Occipital lobe (tissue), 2 donors: ENCODE results near the gene ERICH3. TPM values are rescaled to one million over a fixed set of nuclear protein-coding genes. Genes with fewer than 3 reads are reported as not detected.

ENCODE experiments used
- DNase-seq: peaks from one replicate; lab custom pipeline; 2025; lab: John Stamatoyannopoulos, UW
- total RNA-seq: library from RNA; depleted of rRNA; stranded (reverse); fragments of >200 nt; gene quantifications from one replicate; pipeline ENCODE4 v1.2.3, GENCODE V29; 2014

The ERICH3 gene, protein sequence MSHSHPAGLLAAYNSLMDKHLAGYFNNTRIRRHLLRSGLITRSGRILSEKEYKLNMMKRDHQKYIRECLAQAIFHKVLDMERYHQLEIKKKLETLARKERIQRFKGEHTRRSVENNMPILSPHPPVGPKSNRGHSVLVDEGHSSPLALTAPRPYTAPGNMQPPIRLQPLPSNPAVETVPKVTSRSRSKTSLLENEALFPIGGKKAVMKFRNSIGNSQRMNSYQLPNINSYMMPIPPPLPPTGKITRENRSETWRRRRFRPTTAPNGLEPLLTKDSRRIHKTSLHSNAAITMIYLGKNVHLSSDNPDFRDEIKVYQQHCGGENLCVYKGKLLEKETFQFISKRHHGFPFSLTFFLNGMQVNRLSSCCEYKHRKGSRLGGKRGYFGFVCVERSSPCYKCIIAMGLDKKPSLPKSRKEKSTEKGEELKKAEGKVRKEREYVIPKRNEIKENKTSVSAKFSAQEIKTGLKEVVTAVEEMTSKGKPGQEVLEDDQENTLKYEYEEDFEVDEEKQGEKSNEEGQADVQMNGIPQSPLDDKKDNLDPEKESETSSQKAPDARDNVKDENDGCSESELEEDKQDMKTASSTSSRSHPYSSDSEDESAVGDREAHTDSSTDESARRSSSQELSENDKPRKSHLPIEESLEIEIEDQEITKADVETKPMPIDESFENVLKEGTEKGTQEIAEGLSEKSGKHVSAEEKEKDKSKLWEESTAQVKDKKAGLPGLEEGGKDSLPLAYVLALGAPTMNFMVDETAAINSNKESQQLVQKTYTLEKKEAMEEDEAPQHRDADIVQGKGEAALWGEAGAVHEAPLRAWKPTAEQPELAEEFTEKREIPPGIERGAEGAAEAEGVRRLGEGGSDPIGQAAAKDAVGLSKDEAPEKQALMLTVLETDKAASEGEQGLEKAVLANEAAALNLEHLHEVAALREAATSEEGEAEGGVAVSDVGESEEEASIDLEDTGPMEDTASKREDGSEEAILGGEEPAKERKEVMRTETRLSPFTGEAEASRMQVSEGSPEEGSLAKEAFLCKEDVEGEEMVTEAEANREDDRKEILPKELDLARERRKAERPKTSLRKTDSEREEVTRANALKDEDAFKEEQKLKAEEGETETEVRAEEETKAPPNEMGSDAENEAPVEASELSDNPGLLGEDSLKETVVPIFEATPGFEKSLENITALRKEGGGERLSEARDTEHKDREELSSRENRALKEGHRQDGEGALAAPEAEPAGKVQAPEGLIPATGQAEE (N-terminal part only)
- total RNA-seq, result 16.7 TPM

DNA sequence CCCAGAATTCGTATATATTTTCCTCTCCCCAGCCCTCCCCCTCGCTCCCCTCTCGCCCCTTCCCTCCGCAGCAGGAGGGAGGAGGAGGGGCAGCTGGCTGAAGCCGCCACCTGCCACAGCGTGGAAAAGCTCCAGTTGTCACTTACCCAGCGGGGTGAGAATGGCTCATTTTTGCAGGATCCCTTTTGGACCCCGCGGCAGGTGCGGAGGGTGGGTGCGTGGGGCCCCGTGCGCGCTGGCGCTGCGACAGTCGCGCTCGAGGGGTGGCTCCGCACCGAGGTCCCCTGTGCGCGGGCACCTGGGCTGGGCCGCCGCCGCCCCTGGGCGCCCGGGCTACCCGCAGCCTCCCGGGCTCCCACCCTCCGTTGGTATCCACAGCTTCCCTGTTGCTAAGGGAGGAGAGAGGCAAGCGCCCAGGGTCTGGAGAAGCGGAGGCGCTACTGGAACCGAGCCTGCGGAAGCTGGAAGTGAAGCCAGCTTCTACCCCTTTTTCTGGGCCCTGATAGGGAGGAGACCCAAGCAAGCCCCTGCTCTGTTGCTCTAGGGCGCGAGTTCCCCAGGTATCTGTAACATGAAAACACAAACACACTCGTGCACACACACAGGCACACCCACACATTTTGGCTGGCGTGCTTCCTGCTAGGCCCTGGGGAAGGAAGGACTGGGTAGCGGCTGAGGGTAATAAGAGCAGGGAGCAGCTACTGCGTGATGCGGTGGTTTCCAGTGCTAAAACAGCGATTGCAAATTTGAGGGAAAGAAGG, at the start of gene ERICH3:
TSS of gene ERICH3 (minus strand) at position 442 of the 761 bp plus-strand sequence. CDS start at position 169, 273 bp downstream.
- DNase-seq, result peak; percentile 72

GRCh38 chr1:74717626-74718025, 44.0 kb upstream of the ERICH3 start:
- DNase-seq, result no peak

DNA sequence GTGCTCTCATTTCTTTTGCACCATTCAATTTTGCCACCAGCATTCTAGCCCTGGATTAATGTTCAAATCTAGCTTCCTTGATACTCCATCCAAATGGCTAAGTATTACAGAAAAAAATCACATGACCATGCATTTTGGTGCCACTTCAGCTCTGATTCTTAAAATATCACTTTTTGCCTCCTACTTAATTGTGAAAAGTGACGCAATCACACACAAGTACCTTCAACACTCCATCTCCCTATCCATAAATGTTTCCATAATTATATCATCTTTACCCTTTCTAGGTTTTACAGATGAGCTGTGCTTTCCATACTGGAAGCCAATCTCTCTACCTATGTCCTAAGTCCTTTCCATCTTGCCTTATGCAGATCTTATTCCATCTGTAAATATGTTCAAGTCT, 43.2 kb upstream of the ERICH3 start:
- DNase-seq, result no peak

DNA sequence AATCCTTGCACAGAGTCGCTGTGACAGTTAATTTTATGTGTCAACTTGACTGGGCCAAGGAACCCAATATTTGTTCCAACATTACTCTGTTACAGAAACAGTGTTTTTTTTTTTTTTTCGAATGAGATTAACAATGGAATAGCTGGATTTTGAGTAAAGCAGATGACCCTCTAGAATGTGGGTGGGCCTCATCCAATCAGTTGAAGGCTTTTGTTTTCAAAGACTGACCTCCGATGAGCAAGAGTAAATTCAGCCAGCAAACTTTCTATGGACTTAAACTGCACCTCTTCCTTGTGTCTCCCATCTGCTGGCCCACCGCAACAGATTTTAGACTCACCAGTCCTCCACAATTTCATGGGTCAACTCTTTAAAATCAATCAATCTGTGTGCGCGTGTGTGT, 42.2 kb upstream of the ERICH3 start:
- no peak for DNase-seq

DNA sequence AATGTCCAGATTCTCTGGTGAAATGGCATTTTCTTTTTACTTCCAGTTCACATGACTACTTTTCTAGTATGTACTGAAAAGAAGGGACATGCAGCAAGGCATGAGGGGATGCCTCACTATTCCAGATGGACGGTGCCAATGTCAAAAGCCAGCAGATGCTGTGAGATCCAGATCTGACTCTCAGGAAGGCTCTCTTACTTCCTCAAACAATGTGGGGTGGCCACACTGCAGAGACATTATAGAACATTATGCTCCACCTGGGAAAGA, 41.6 kb upstream of the ERICH3 start:
- no peak for DNase-seq

GRCh38 chr1:74714429-74715235, 41.0 kb upstream of the ERICH3 start:
- no peak for DNase-seq

- DNase-seq, result no peak
Measured at GRCh38 chr1:74713849-74714248, 40.3 kb upstream of the ERICH3 start.

- no peak for DNase-seq
Measured at GRCh38 chr1:74712881-74713280, 39.3 kb upstream of the ERICH3 start.

- DNase-seq, result no peak
Measured at GRCh38 chr1:74703386-74704182, 30.0 kb upstream of the ERICH3 start.

DNA sequence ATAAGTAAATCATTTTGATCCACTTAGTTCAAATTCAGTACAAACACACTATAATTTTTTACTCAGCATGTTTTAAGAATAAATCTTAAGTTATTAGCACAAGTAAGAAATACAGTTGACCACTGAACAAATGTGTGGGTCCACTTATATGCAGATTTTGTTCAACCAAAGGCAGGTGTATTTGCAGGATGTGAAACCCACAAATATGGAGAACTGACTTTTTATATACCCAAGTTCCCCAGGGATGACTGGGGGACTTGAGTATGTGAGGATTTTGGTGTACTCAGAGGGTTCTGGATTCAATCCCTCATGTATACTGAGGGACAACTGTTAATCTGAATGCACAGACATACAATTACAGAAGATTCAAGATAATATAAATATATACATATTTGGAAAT, 25.7 kb upstream of the ERICH3 start:
- DNase-seq, result no peak

DNA sequence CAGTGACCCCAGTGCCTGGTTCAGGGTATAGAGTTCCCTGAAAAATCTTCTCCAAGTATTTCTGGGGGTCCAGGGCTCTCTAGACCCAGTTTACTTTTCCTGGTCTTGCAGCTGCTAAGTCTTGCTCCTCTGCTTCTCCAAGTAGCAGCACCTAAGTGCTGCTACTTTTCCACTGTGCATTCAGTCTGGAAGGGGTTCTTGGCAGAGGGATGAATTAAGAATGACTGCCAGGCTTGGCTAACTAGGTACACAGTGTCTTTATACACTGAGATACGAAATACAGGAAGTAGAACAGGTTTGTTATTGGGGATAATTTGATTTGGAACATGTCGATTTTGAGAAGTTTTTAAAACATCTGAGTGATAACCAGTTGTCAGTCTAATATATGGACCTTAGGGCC, 24.2 kb upstream of the ERICH3 start:
- DNase-seq, result no peak

- no peak for DNase-seq
Measured at GRCh38 chr1:74693473-74693872, 19.9 kb upstream of the ERICH3 start.

GRCh38 chr1:74690909-74691308, 17.3 kb upstream of the ERICH3 start:
- no peak for DNase-seq

- no peak for DNase-seq
Measured at GRCh38 chr1:74690364-74690696, 16.7 kb upstream of the ERICH3 start.

DNA sequence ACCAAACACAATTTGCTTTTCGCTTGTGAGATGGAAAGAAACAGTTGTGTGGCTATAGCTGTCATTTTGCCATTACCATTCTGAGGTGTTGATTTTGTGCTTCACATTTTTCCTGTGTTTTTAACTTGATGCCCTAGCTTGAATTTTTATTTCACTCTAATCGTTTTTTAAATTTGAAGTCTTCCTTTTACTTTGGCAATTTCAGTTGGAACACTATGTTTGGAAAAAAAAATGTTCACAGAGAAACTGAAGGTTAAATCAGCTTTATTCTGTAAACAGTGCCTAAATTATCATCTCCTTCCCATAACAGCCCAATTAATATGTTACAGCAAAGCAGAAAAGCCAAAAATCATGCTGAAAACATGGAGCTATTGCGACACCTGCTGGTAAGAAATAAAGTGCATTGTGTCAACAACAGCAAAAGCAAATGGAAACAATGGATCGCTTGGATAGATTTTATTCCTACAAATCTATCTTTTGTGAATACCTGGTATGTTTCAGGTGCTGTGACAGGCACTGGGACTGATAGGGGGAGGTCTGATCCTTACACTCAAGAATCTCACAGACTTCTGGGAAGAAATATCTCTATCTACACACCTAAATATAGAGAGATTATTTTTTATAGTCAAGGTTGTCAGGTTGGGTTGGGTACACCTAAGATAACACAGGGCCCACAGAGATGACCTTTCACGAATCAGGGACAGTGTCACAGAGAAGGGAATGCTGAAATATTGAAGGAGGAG, 16.2 kb upstream of the ERICH3 start:
- peak; percentile 15 for DNase-seq

DNA sequence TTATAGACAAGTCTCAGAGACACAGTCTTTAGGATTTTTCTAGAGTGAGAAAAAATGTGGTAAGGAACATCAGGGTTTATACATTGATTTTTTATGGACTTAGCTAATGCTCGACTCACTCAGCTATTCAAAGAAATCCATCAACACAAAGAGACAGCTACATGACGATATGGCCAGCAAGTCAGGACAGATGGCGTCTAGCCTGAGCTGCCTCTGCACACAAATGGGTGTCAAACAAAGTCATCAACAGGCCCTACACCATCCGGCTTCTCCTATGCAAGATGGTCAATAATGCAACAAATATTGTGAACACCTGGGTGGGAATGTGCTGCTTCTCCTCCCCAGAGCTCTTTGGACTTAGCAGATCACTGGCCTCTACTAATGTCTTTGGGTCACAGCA, 13.3 kb upstream of the ERICH3 start:
- DNase-seq, result no peak

- no peak for DNase-seq
Measured at GRCh38 chr1:74684301-74684700, 10.7 kb upstream of the ERICH3 start.

GRCh38 chr1:74683656-74684055, 10.1 kb upstream of the ERICH3 start:
- no peak for DNase-seq

- no peak for DNase-seq
Measured at GRCh38 chr1:74681851-74682250, 8.3 kb upstream of the ERICH3 start.
